OCI-LY7 (cell line): ENCODE measurements around the gene RHOB. TPM values are rescaled to one million over a fixed set of nuclear protein-coding genes. Genes with fewer than 3 reads are reported as not detected.

ENCODE experiments used
- BruUV-seq: library from RNA; stranded (reverse); fragments of 400-500 nt; replicated peaks from 2 replicates; lab custom pipeline; 2021; lab: Mats Ljungman, UMichigan
- CTCF ChIA-PET: fragments of 300-600 bp; sonication (Branson Sonifier 250); formaldehyde crosslinking; loops from one replicate; lab custom pipeline; 2022; ENCODE audit warnings: antibody characterized with exemption; ENCODE audit not compliant: unreplicated experiment; lab: Charles Lee
- POLR2A ChIA-PET: fragments of 300-600 bp; sonication (Branson Sonifier 250); formaldehyde crosslinking; loops from one replicate; lab custom pipeline; 2022; ENCODE audit warnings: antibody characterized with exemption; lab: Charles Lee
- DNase-seq: peaks from one replicate; pipeline ENCODE4 v3.0.0-alpha.2; 2015; ENCODE audit warnings: low spot score
- H2AFZ ChIP-seq: fragments of 200-600 bp; sonication (generic), shearing (Covaris generic); 2 replicates; pipeline ENCODE4 v1.6.1; 2014; ENCODE audit warnings: mild to moderate bottlenecking, antibody characterized with exemption, low read length, moderate library complexity
- H3K27ac ChIP-seq: fragments of 200-600 bp; sonication (generic); 2 replicates; pipeline ENCODE4 v1.5.1; 2014; ENCODE audit warnings: mixed run types, low read depth, mild to moderate bottlenecking, moderate library complexity, low read length, inconsistent platforms; ENCODE audit not compliant: poor library complexity, severe bottlenecking
- H3K36me3 ChIP-seq: fragments of 200-600 bp; sonication (generic); 2 replicates; pipeline ENCODE4 v1.6.1; 2014; ENCODE audit warnings: mild to moderate bottlenecking, antibody characterized with exemption, low read length, moderate library complexity, mixed read lengths; ENCODE audit not compliant: insufficient read depth
- H3K4me1 ChIP-seq: fragments of 200-600 bp; sonication (generic); 2 replicates; pipeline ENCODE4 v1.5.1; 2014; ENCODE audit warnings: mild to moderate bottlenecking, low read length; ENCODE audit not compliant: insufficient read depth, poor library complexity, severe bottlenecking
- H3K4me2 ChIP-seq: fragments of 200-600 bp; sonication (generic); 2 replicates; pipeline ENCODE4 v1.6.1; 2014; ENCODE audit warnings: mild to moderate bottlenecking, low read length
- H3K4me3 ChIP-seq: fragments of 200-600 bp; sonication (generic); 2 replicates; pipeline ENCODE4 v1.5.1; 2014; ENCODE audit warnings: mild to moderate bottlenecking, low read depth, low read length; ENCODE audit not compliant: poor library complexity, severe bottlenecking
- H3K79me2 ChIP-seq: fragments of 200-600 bp; sonication (generic); 2 replicates; pipeline ENCODE4 v1.6.1; 2016; ENCODE audit warnings: low read depth, mild to moderate bottlenecking, low read length, moderate library complexity, mixed read lengths; ENCODE audit not compliant: insufficient read depth
- H3K9me2 ChIP-seq: fragments of 200-600 bp; sonication (generic); 2 replicates; pipeline ENCODE4 v1.6.1; 2016; ENCODE audit warnings: mild to moderate bottlenecking, low read length, mixed read lengths; ENCODE audit not compliant: insufficient read depth
- H3K9me3 ChIP-seq: fragments of 200-600 bp; sonication (generic); 2 replicates; pipeline ENCODE4 v1.6.1; 2014; ENCODE audit warnings: mild to moderate bottlenecking, mixed run types, low read length, mixed read lengths
- H4K20me1 ChIP-seq: fragments of 200-600 bp; sonication (generic); 2 replicates; pipeline ENCODE4 v1.6.1; 2014; ENCODE audit warnings: mild to moderate bottlenecking, antibody characterized with exemption, low read length, moderate library complexity, mixed read lengths; ENCODE audit not compliant: insufficient read depth
- CTCF ChIP-seq: fragments of 200-600 bp; sonication (generic); conservative IDR thresholded peaks from 2 replicates; pipeline ENCODE4 v1.5.1; 2014; ENCODE audit warnings: mild to moderate bottlenecking, antibody characterized with exemption, low read length, moderate library complexity, mixed read lengths
- EZH2phosphoT487 ChIP-seq: fragments of 200-600 bp; sonication (generic); IDR thresholded peaks from 2 replicates; pipeline ENCODE4 v1.6.1; 2018; ENCODE audit warnings: low read depth, borderline replicate concordance, mild to moderate bottlenecking, mixed run types, antibody characterized with exemption, low read length, moderate library complexity, mixed read lengths
- intact Hi-C: fragments of 100-400 bp; cut with micrococcal nuclease; formaldehyde crosslinking; loops from one replicate; pipeline ENCODE4 v1.10.0; 2022; ENCODE audit not compliant: unreplicated experiment
- total RNA-seq, 2 experiments: library from RNA; depleted of rRNA in 1 of 2; stranded (reverse); fragments of >200 nt in 1 of 2; shearing (Covaris generic) in 1 of 2; gene quantifications; 2 replicates each; pipeline ENCODE4 v1.2.3, GENCODE V29; 2014 to 2022

RHOB gene
- total RNA-seq, 2 experiments from 2014 or later = 0.36 TPM; not detected in 1

GRCh38 chr2:20494241-20494640 is 47.4 kb downstream of the RHOB start:
- H2AFZ ChIP-seq = no peak overlapping the region
- BruUV-seq = no TSS peak
- H3K4me3 ChIP-seq = no peak overlapping the region
- intact Hi-C loops = no loop called here
- H3K79me2 ChIP-seq = no peaks in the 10 kb centered on the region
- H3K27ac ChIP-seq = no peak overlapping the region
- H3K36me3 ChIP-seq = no peaks in the 10 kb centered on the region
- H3K9me3 ChIP-seq = no peaks in the 10 kb centered on the region
- POLR2A ChIA-PET = no interaction called here
- H3K4me1 ChIP-seq = no peaks in the 10 kb centered on the region
- H4K20me1 ChIP-seq = no peaks in the 10 kb centered on the region
- CTCF ChIA-PET = no interaction called here
- no peak for DNase-seq
- TF ChIP-seq CTCF (no peak), EZH2phosphoT487 (no peak)
- no peaks in the 10 kb centered on the region for H3K9me2 ChIP-seq
- no peak overlapping the region for H3K4me2 ChIP-seq

GRCh38 chr2:20496076-20496872 is 49.4 kb downstream of the RHOB start:
- H3K4me2 ChIP-seq = no peak overlapping the region
- H3K9me2 ChIP-seq = no peaks in the 10 kb centered on the region
- no peaks in the 10 kb centered on the region for H3K9me3 ChIP-seq
- TF ChIP-seq EZH2phosphoT487 (no peak), CTCF (no peak)
- H3K4me1 ChIP-seq = no peaks in the 10 kb centered on the region
- no peaks in the 10 kb centered on the region for H3K79me2 ChIP-seq
- intact Hi-C loops = no loop called here
- H3K27ac ChIP-seq = no peak overlapping the region
- no TSS peak for BruUV-seq
- no peaks in the 10 kb centered on the region for H3K36me3 ChIP-seq
- POLR2A ChIA-PET = interaction anchor here (1.7 kb wide), 1 partner anchor 10 kb away, joined by 4 read pairs; no protein-coding TSS in a partner anchor
- no peak for DNase-seq
- CTCF ChIA-PET = no interaction called here
- no peaks in the 10 kb centered on the region for H4K20me1 ChIP-seq
- H3K4me3 ChIP-seq = no peak overlapping the region
- H2AFZ ChIP-seq = no peak overlapping the region

GRCh38 chr2:20496942-20497341 is 50.1 kb downstream of the RHOB start:
- Histone ChIP-seq H3K79me2 (no peaks in the 10 kb centered on the region), H3K4me3 (no peak overlapping the region), H2AFZ (no peak overlapping the region), H3K4me1 (no peaks in the 10 kb centered on the region), H3K27ac (no peak overlapping the region), H3K9me3 (no peaks in the 10 kb centered on the region), H3K4me2 (no peak overlapping the region), H4K20me1 (no peaks in the 10 kb centered on the region), H3K36me3 (no peaks in the 10 kb centered on the region), H3K9me2 (no peaks in the 10 kb centered on the region)
- CTCF ChIA-PET = no interaction called here
- BruUV-seq = no TSS peak
- intact Hi-C loops = no loop called here
- DNase-seq = no peak
- TF ChIP-seq CTCF = no peak
- no peak for TF ChIP-seq EZH2phosphoT487
- POLR2A ChIA-PET = no interaction called here
